Gastroesophageal sphincter (tissue), 3 donors: Measurements from ENCODE around the gene ELOVL5.

Experiments used
- CTCF ChIP-seq, 4 experiments: fragments of 200-600 bp in 2 of 4; fragments of 450-650 bp in 2 of 4; sonication (generic) in 1 of 4; IDR thresholded peaks; one replicate each; pipeline ENCODE4 v1.5.1; 2017 to 2019; ENCODE audit warnings: antibody characterized with exemption in 4 of 4, mild to moderate bottlenecking in 2 of 4, moderate library complexity in 2 of 4
- POLR2A ChIP-seq, 2 donors: fragments of 450-650 bp; IDR thresholded peaks; one replicate each; pipeline ENCODE4 v1.6.1; 2017; ENCODE audit warnings: antibody characterized with exemption in 2 of 2, mild to moderate bottlenecking in 2 of 2, moderate library complexity in 1 of 2

DNA sequence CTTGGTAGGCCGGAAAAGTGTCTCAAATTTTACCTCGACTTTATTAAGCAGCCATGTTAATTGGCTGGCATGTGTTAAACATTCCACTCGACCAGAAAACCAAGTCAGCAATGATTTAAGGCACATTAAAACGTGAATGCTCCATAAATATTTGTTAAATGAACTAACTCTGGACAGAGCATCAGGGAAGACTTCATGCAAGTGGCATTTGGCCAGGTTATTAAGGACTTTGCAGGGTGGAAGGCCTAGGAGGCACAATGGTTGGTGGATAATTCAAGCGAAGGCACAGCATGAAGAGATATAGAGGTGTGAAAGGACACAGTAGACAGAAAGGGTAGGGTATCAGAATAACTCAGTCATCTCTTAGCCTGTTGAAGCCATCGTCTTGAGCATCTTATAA is 23.0 kb downstream of the ELOVL5 start:
- TF ChIP-seq POLR2A (IDR thresholded peaks at IDR 0.05) (no peak), CTCF (IDR thresholded peaks at IDR 0.05) (no peak)
